ENCODE measurements around the gene R3HDM2. TPM values are rescaled to one million over a fixed set of nuclear protein-coding genes. Genes with fewer than 3 reads are reported as not detected.

The R3HDM2 gene
- total and polyA plus RNA-seq, 2 of the 13 experiments (the other 11 are each of a cell fraction or from before 2014, with no cell fraction given), result 11.1 to 23.5 TPM

- no peak for FAIRE-seq
- BruUV-seq (replicated peaks), result no TSS peak
- H3K4me3 ChIP-seq (replicated peaks in 1 of 3; ENCODE audit: insufficient read depth in 1 of 3, low read depth in 2 of 3, low read length in 3 of 3), result no peak overlapping the region
- no peaks in the 10 kb centered on the region for H3K27me3 ChIP-seq (ENCODE audit: control insufficient read depth in 1 of 2, insufficient read depth in 2 of 2, low read length in 2 of 2)
- DNase-seq (ENCODE audit: low spot score), result no peak
- ChIA-PET POLR2A (no interaction called here), CTCF (ENCODE audit: low intra/inter-chr PET ratio, low total read pairs) (no interaction called here)
- H3K4me2 ChIP-seq (ENCODE audit: low read depth, low read length), result no peak overlapping the region
- H3K79me2 ChIP-seq (ENCODE audit: insufficient read depth, low read length), result no peaks in the 10 kb centered on the region
- in situ Hi-C loops (cut with HindIII; ENCODE audit: extremely low pct_ligation_motif_present, low pct_unique_long_range_greater_than_20kb) (no loop called here), intact Hi-C loops (cut with micrococcal nuclease; ENCODE audit: unreplicated experiment) (no loop called here)
- no peak overlapping the region for H3K9ac ChIP-seq (ENCODE audit: insufficient read depth, low read depth, low read length)
- H3K9me3 ChIP-seq (ENCODE audit: low read length), result no peaks in the 10 kb centered on the region
- no peaks in the 10 kb centered on the region for H4K20me1 ChIP-seq (ENCODE audit: insufficient read depth, low read length)
- 98% methylated on average over 19 of the region's 19 CpGs for WGBS (ENCODE audit: low lambda C conversion rate)
- H3K4me1 ChIP-seq (ENCODE audit: insufficient read depth, low read length), result no peaks in the 10 kb centered on the region
- no peak for ATAC-seq
- TF ChIP-seq AGO2 (optimal IDR thresholded peaks at IDR 0.05; ENCODE audit: low read depth, low read length), result peak; percentile 71
- TF ChIP-seq, protein P1, sequence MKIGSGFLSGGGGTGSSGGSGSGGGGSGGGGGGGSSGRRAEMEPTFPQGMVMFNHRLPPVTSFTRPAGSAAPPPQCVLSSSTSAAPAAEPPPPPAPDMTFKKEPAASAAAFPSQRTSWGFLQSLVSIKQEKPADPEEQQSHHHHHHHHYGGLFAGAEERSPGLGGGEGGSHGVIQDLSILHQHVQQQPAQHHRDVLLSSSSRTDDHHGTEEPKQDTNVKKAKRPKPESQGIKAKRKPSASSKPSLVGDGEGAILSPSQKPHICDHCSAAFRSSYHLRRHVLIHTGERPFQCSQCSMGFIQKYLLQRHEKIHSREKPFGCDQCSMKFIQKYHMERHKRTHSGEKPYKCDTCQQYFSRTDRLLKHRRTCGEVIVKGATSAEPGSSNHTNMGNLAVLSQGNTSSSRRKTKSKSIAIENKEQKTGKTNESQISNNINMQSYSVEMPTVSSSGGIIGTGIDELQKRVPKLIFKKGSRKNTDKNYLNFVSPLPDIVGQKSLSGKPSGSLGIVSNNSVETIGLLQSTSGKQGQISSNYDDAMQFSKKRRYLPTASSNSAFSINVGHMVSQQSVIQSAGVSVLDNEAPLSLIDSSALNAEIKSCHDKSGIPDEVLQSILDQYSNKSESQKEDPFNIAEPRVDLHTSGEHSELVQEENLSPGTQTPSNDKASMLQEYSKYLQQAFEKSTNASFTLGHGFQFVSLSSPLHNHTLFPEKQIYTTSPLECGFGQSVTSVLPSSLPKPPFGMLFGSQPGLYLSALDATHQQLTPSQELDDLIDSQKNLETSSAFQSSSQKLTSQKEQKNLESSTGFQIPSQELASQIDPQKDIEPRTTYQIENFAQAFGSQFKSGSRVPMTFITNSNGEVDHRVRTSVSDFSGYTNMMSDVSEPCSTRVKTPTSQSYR (CRISPR knock-in tag; IDR thresholded peaks at IDR 0.05; ENCODE audit: borderline replicate concordance), result no peak
- H2AFZ ChIP-seq (ENCODE audit: low read length), result no peak overlapping the region
- no peak overlapping the region for H3K27ac ChIP-seq (ENCODE audit: extremely low read length, insufficient read depth, low read length)
- H3K36me3 ChIP-seq (replicated peaks in 1 of 2; ENCODE audit: control insufficient read depth in 1 of 2, insufficient read depth in 2 of 2, low read length in 2 of 2), result peaks cover 53 to 86% of the 10 kb centered on the region in 2 experiments
Measured at GRCh38 chr12:57204454-57204853, 226.4 kb downstream of the R3HDM2 start.

DNA sequence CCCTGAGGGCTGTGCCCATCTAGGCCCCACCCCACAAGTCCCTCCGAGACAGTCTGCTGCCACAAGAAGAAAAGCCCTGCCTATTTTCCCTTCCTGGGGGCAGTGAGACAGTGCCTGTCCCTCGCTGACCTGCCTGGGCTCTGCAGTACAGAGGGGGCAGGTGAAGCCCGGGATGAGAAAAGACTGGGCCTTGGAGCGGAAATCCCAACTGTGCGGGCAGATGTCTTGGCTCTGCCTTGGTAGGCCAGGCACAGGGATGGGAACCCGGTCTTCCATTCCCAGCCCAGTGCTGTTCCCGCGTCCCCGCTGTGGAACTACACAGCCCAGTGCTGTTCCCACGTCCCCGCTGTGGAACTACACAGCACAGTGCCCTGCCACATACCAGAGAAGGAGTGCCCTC is 227.1 kb downstream of the R3HDM2 start:
- H3K9me3 ChIP-seq (ENCODE audit: low read length), result no peaks in the 10 kb centered on the region
- BruUV-seq (replicated peaks), result no TSS peak
- H3K36me3 ChIP-seq (replicated peaks in 1 of 2; ENCODE audit: control insufficient read depth in 1 of 2, insufficient read depth in 2 of 2, low read length in 2 of 2), result peaks cover 53 to 86% of the 10 kb centered on the region in 2 experiments
- in situ Hi-C loops (cut with HindIII; ENCODE audit: extremely low pct_ligation_motif_present, low pct_unique_long_range_greater_than_20kb) (no loop called here), intact Hi-C loops (cut with micrococcal nuclease; ENCODE audit: unreplicated experiment) (no loop called here)
- no peak overlapping the region for H3K9ac ChIP-seq (ENCODE audit: insufficient read depth, low read depth, low read length)
- FAIRE-seq, result no peak
- no peak for DNase-seq (ENCODE audit: low spot score)
- no peaks in the 10 kb centered on the region for H4K20me1 ChIP-seq (ENCODE audit: insufficient read depth, low read length)
- no peak overlapping the region for H2AFZ ChIP-seq (ENCODE audit: low read length)
- POLR2A ChIA-PET, result no interaction called here
- no peak overlapping the region for H3K27ac ChIP-seq (ENCODE audit: extremely low read length, insufficient read depth, low read length)
- no peak for ATAC-seq
- H3K79me2 ChIP-seq (ENCODE audit: insufficient read depth, low read length), result no peaks in the 10 kb centered on the region
- no peak overlapping the region for H3K4me2 ChIP-seq (ENCODE audit: low read depth, low read length)
- no peak overlapping the region for H3K4me3 ChIP-seq (replicated peaks in 1 of 3; ENCODE audit: insufficient read depth in 1 of 3, low read depth in 2 of 3, low read length in 3 of 3)
- no peaks in the 10 kb centered on the region for H3K4me1 ChIP-seq (ENCODE audit: insufficient read depth, low read length)
- CTCF ChIA-PET (ENCODE audit: low intra/inter-chr PET ratio, low total read pairs), result no interaction called here
- 100% methylated on average over 3 of the region's 11 CpGs for WGBS (ENCODE audit: low lambda C conversion rate)
- H3K27me3 ChIP-seq (ENCODE audit: control insufficient read depth in 1 of 2, insufficient read depth in 2 of 2, low read length in 2 of 2), result no peaks in the 10 kb centered on the region
- no peak for TF ChIP-seq ZNF615 (CRISPR knock-in tag; IDR thresholded peaks at IDR 0.05; ENCODE audit: borderline replicate concordance)
- no peak for TF ChIP-seq ARNT (IDR thresholded peaks at IDR 0.05)
- TF ChIP-seq, protein P2, sequence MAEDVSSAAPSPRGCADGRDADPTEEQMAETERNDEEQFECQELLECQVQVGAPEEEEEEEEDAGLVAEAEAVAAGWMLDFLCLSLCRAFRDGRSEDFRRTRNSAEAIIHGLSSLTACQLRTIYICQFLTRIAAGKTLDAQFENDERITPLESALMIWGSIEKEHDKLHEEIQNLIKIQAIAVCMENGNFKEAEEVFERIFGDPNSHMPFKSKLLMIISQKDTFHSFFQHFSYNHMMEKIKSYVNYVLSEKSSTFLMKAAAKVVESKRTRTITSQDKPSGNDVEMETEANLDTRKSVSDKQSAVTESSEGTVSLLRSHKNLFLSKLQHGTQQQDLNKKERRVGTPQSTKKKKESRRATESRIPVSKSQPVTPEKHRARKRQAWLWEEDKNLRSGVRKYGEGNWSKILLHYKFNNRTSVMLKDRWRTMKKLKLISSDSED (CRISPR knock-in tag; IDR thresholded peaks at IDR 0.05), result no peak
- TF ChIP-seq, protein P3, sequence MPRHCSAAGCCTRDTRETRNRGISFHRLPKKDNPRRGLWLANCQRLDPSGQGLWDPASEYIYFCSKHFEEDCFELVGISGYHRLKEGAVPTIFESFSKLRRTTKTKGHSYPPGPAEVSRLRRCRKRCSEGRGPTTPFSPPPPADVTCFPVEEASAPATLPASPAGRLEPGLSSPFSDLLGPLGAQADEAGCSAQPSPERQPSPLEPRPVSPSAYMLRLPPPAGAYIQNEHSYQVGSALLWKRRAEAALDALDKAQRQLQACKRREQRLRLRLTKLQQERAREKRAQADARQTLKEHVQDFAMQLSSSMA (CRISPR knock-in tag; IDR thresholded peaks at IDR 0.05), result no peak
- TF ChIP-seq ZNF350 (CRISPR knock-in tag; IDR thresholded peaks at IDR 0.05; ENCODE audit: borderline replicate concordance, low read depth), result no peak
- TF ChIP-seq ZNF430 (CRISPR knock-in tag; IDR thresholded peaks at IDR 0.05), result no peak
- TF ChIP-seq, protein P4, sequence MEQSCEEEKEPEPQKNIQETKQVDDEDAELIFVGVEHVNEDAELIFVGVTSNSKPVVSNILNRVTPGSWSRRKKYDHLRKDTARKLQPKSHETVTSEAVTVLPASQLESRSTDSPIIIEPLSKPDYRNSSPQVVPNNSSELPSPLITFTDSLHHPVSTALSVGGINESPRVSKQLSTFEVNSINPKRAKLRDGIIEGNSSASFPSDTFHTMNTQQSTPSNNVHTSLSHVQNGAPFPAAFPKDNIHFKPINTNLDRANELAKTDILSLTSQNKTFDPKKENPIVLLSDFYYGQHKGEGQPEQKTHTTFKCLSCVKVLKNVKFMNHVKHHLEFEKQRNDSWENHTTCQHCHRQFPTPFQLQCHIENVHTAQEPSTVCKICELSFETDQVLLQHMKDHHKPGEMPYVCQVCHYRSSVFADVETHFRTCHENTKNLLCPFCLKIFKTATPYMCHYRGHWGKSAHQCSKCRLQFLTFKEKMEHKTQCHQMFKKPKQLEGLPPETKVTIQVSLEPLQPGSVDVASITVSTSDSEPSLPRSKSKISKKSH (CRISPR knock-in tag; IDR thresholded peaks at IDR 0.05; ENCODE audit: borderline replicate concordance), result no peak
- TF ChIP-seq IRX3 (CRISPR knock-in tag; IDR thresholded peaks at IDR 0.05; ENCODE audit: borderline replicate concordance, low read depth), result no peak
- no peak for TF ChIP-seq SAFB2 (CRISPR knock-in tag; IDR thresholded peaks at IDR 0.05; ENCODE audit: borderline replicate concordance, low read depth)
